Measurements from ENCODE around the gene TNFRSF6B.
A peak's percentile ranks its signal among the peaks of the same experiment; 100 is the strongest.

Gene TNFRSF6B

GRCh38 chr20:63740070-63740626, 43.7 kb downstream of the TNFRSF6B start:
- DNase-seq (ENCODE audit: low read depth) = no peak
- peak overlapping the region; percentile 56 for H3K4me3 ChIP-seq (ENCODE audit: low read length)
- TF ChIP-seq CTCF (conservative IDR thresholded peaks at IDR 0.05; ENCODE audit: low read depth, low read length) = no peak

- peak; percentile 23 for TF ChIP-seq CTCF (conservative IDR thresholded peaks at IDR 0.05; ENCODE audit: low read depth, low read length)
- peak overlapping the region; percentile 56 for H3K4me3 ChIP-seq (ENCODE audit: low read length)
- peak; percentile 35 for DNase-seq (ENCODE audit: low read depth)
These were observed 44.3 kb downstream of the TNFRSF6B start for GRCh38 chr20:63740627-63741353.

GRCh38 chr20:63741354-63741675, 44.9 kb downstream of the TNFRSF6B start:
- peak overlapping the region; percentile 56 for H3K4me3 ChIP-seq (ENCODE audit: low read length)
- no peak for TF ChIP-seq CTCF (conservative IDR thresholded peaks at IDR 0.05; ENCODE audit: low read depth, low read length)
- no peak for DNase-seq (ENCODE audit: low read depth)

GRCh38 chr20:63741676-63742380, 45.4 kb downstream of the TNFRSF6B start:
- no peak for TF ChIP-seq CTCF (conservative IDR thresholded peaks at IDR 0.05; ENCODE audit: low read depth, low read length)
- no peak overlapping the region for H3K4me3 ChIP-seq (ENCODE audit: low read length)
- no peak for DNase-seq (ENCODE audit: low read depth)

GRCh38 chr20:63742381-63743024, 46.1 kb downstream of the TNFRSF6B start:
- DNase-seq (ENCODE audit: low read depth) = no peak
- no peak for TF ChIP-seq CTCF (conservative IDR thresholded peaks at IDR 0.05; ENCODE audit: low read depth, low read length)
- H3K4me3 ChIP-seq (ENCODE audit: low read length) = no peak overlapping the region

GRCh38 chr20:63743210-63743970, 46.9 kb downstream of the TNFRSF6B start:
- no peak overlapping the region for H3K4me3 ChIP-seq (ENCODE audit: low read length)
- DNase-seq (ENCODE audit: low read depth) = no peak
- TF ChIP-seq CTCF (conservative IDR thresholded peaks at IDR 0.05; ENCODE audit: low read depth, low read length) = no peak

Data from retinal pigment epithelial cell (primary cell).